CD4-positive, CD25-positive, alpha-beta regulatory T cell (primary cell): Measurements from ENCODE around the gene PDE4D. TPM values are rescaled to one million over a fixed set of nuclear protein-coding genes. Genes with fewer than 3 reads are reported as not detected.

ENCODE experiments used
- ATAC-seq, 2 donors: fragments of 150-1000 bp; cut with Tn5 transposase; one replicate each; pipeline ENCODE4 v1.10.0; 2021; ENCODE audit warnings: low read depth in 2 of 2, moderate number of reproducible peaks in 2 of 2, moderate library complexity in 1 of 2
- DNase-seq, 3 donors: peaks; one replicate each; pipeline versions ENCODE4 v3.0.0 to v3.0.0-alpha.2; 2012 to 2022; ENCODE audit warnings: mixed read lengths in 1 of 3
- H3K27ac ChIP-seq: one replicate; pipeline ENCODE4 v1.7.0; 2013; ENCODE audit warnings: mild to moderate bottlenecking, low read length; ENCODE audit not compliant: insufficient read depth, poor library complexity, severe bottlenecking
- H3K27me3 ChIP-seq: one replicate; pipeline ENCODE4 v1.7.0; 2013; ENCODE audit warnings: low read length; ENCODE audit not compliant: control insufficient read depth, insufficient read depth
- H3K36me3 ChIP-seq: one replicate; pipeline ENCODE4 v1.7.0; 2013; ENCODE audit warnings: mild to moderate bottlenecking, low read length, moderate library complexity; ENCODE audit not compliant: control insufficient read depth, insufficient read depth
- H3K4me1 ChIP-seq: 2 replicates; pipeline ENCODE4 v1.7.0; 2013; ENCODE audit warnings: mild to moderate bottlenecking, low read length; ENCODE audit not compliant: insufficient read depth, control insufficient read depth, poor library complexity, severe bottlenecking
- H3K4me3 ChIP-seq: one replicate; pipeline ENCODE4 v1.7.0; 2013; ENCODE audit warnings: low read depth, mild to moderate bottlenecking, low read length, moderate library complexity
- H3K9me3 ChIP-seq, 2 experiments: 1 replicate in 1 of 2; 2 replicates in 1 of 2; pipeline ENCODE4 v1.7.0; 2013; ENCODE audit warnings: low read length in 2 of 2, mild to moderate bottlenecking in 1 of 2, moderate library complexity in 1 of 2; ENCODE audit not compliant: control insufficient read depth in 2 of 2
- H3K27ac Mint-ChIP-seq, 3 donors: one replicate each; pipeline ENCODE4 v1.8.0; 2020 to 2022; ENCODE audit warnings: mild to moderate bottlenecking in 3 of 3, mixed read lengths in 3 of 3, moderate library complexity in 2 of 3
- H3K27me3 Mint-ChIP-seq: one replicate; pipeline ENCODE4 v1.8.0; 2022; ENCODE audit warnings: mild to moderate bottlenecking, mixed read lengths
- H3K36me3 Mint-ChIP-seq: one replicate; pipeline ENCODE4 v1.8.0; 2020; ENCODE audit warnings: mixed read lengths
- H3K4me1 Mint-ChIP-seq, 4 donors: one replicate each; pipeline ENCODE4 v1.8.0; 2020 to 2022; ENCODE audit warnings: mixed read lengths in 4 of 4, mild to moderate bottlenecking in 1 of 4
- H3K4me3 Mint-ChIP-seq, 4 donors: one replicate each; pipeline ENCODE4 v1.8.0; 2020 to 2022; ENCODE audit warnings: mild to moderate bottlenecking in 4 of 4, mixed read lengths in 4 of 4, moderate library complexity in 3 of 4
- H3K9me3 Mint-ChIP-seq, 7 donors: one replicate each; pipeline ENCODE4 v1.8.0; 2020 to 2022; ENCODE audit warnings: mixed read lengths in 7 of 7, mild to moderate bottlenecking in 3 of 7, moderate library complexity in 2 of 7
- polyA plus RNA-seq, 4 donors: library from polyadenylated mRNA; unstranded; fragments of 300-500 nt; fragmentation: Illumina TruSeq; gene quantifications; one replicate each; pipeline ENCODE4 v1.2.3, GENCODE V29; 2021
- total RNA-seq: library from RNA; stranded (reverse); gene quantifications from one replicate; pipeline ENCODE4 v1.2.3, GENCODE V29; 2022

Gene PDE4D
- total and polyA plus RNA-seq, 5 donors from 2014 or later = 2.1 to 39.9 (median 4.8) TPM

- Mint-ChIP-seq H3K27me3 (no peaks in the 10 kb centered on the region), H3K9me3 (peaks cover 0 to 1% (median 0%) of the 10 kb centered on the region in 7 donors), H3K36me3 (no peaks in the 10 kb centered on the region), H3K27ac (no peak overlapping the region), H3K4me3 (no peak overlapping the region), H3K4me1 (no peaks in the 10 kb centered on the region)
- Histone ChIP-seq H3K27ac (no peak overlapping the region), H3K36me3 (no peaks in the 10 kb centered on the region), H3K4me1 (no peaks in the 10 kb centered on the region), H3K4me3 (no peak overlapping the region), H3K27me3 (no peaks in the 10 kb centered on the region), H3K9me3 (no peaks in the 10 kb centered on the region)
- ATAC-seq (no peak), DNase-seq (no peak)
These were observed 359.8 kb downstream of the PDE4D start for GRCh38 chr5:59533730-59534108.

- no peak overlapping the region for H3K4me3 ChIP-seq
- Mint-ChIP-seq H3K36me3 (no peaks in the 10 kb centered on the region), H3K4me1 (no peaks in the 10 kb centered on the region), H3K4me3 (no peak overlapping the region), H3K27ac (no peak overlapping the region), H3K27me3 (no peaks in the 10 kb centered on the region), H3K9me3 (peaks cover 0 to 2% (median 0%) of the 10 kb centered on the region in 7 donors)
- no peaks in the 10 kb centered on the region for H3K36me3 ChIP-seq
- DNase-seq = no peak
- no peak overlapping the region for H3K27ac ChIP-seq
- ATAC-seq = no peak
- H3K9me3 ChIP-seq = no peaks in the 10 kb centered on the region
- no peaks in the 10 kb centered on the region for H3K4me1 ChIP-seq
- H3K27me3 ChIP-seq = no peaks in the 10 kb centered on the region
These were observed 360.4 kb downstream of the PDE4D start for GRCh38 chr5:59532979-59533729.

- no peak overlapping the region for H3K27ac ChIP-seq
- Mint-ChIP-seq H3K9me3 (peaks cover 0 to 3% (median 0%) of the 10 kb centered on the region in 7 donors), H3K4me3 (no peak overlapping the region), H3K27me3 (no peaks in the 10 kb centered on the region), H3K36me3 (no peaks in the 10 kb centered on the region), H3K27ac (no peak overlapping the region), H3K4me1 (no peaks in the 10 kb centered on the region)
- H3K4me3 ChIP-seq = no peak overlapping the region
- ATAC-seq = no peak
- H3K36me3 ChIP-seq = no peaks in the 10 kb centered on the region
- DNase-seq = no peak
- H3K27me3 ChIP-seq = no peaks in the 10 kb centered on the region
- no peaks in the 10 kb centered on the region for H3K9me3 ChIP-seq
- H3K4me1 ChIP-seq = no peaks in the 10 kb centered on the region
These were observed 364.3 kb downstream of the PDE4D start for GRCh38 chr5:59529239-59529638.

- Histone ChIP-seq H3K27me3 (no peaks in the 10 kb centered on the region), H3K9me3 (no peaks in the 10 kb centered on the region), H3K36me3 (no peaks in the 10 kb centered on the region), H3K4me1 (no peaks in the 10 kb centered on the region), H3K27ac (no peak overlapping the region), H3K4me3 (no peak overlapping the region)
- no peaks in the 10 kb centered on the region for H3K36me3 Mint-ChIP-seq
- no peaks in the 10 kb centered on the region for H3K4me1 Mint-ChIP-seq
- ATAC-seq (no peak), DNase-seq (no peak)
- H3K9me3 Mint-ChIP-seq = peaks cover 0 to 5% (median 3%) of the 10 kb centered on the region in 7 donors
- no peak overlapping the region for H3K4me3 Mint-ChIP-seq
- no peak overlapping the region for H3K27ac Mint-ChIP-seq
- H3K27me3 Mint-ChIP-seq = no peaks in the 10 kb centered on the region
These were observed 365.2 kb downstream of the PDE4D start for GRCh38 chr5:59528202-59528862.

GRCh38 chr5:59525957-59526356 is 367.6 kb downstream of the PDE4D start:
- H3K27me3 Mint-ChIP-seq = no peaks in the 10 kb centered on the region
- no peak for ATAC-seq
- H3K36me3 Mint-ChIP-seq = no peaks in the 10 kb centered on the region
- Histone ChIP-seq H3K27me3 (no peaks in the 10 kb centered on the region), H3K4me1 (no peaks in the 10 kb centered on the region), H3K9me3 (no peaks in the 10 kb centered on the region), H3K4me3 (no peak overlapping the region), H3K27ac (no peak overlapping the region), H3K36me3 (no peaks in the 10 kb centered on the region)
- no peak overlapping the region for H3K4me3 Mint-ChIP-seq
- no peaks in the 10 kb centered on the region for H3K4me1 Mint-ChIP-seq
- peaks cover 0 to 5% (median 3%) of the 10 kb centered on the region in 7 donors for H3K9me3 Mint-ChIP-seq
- no peak overlapping the region for H3K27ac Mint-ChIP-seq
- DNase-seq = no peak

GRCh38 chr5:59525311-59525710 is 368.2 kb downstream of the PDE4D start:
- no peaks in the 10 kb centered on the region for H3K36me3 Mint-ChIP-seq
- H3K4me1 ChIP-seq = no peaks in the 10 kb centered on the region
- H3K9me3 ChIP-seq = no peaks in the 10 kb centered on the region

GRCh38 chr5:59522201-59522831 is 371.2 kb downstream of the PDE4D start:
- no peak for DNase-seq
- no peaks in the 10 kb centered on the region for H3K27me3 ChIP-seq
- ATAC-seq = no peak
- H3K36me3 ChIP-seq = no peaks in the 10 kb centered on the region
- H3K27ac ChIP-seq = no peak overlapping the region
- H3K9me3 ChIP-seq = no peaks in the 10 kb centered on the region
- Mint-ChIP-seq H3K4me3 (no peak overlapping the region), H3K4me1 (no peaks in the 10 kb centered on the region), H3K9me3 (peaks cover 0 to 5% (median 3%) of the 10 kb centered on the region in 7 donors), H3K36me3 (no peaks in the 10 kb centered on the region), H3K27ac (no peak overlapping the region), H3K27me3 (no peaks in the 10 kb centered on the region)
- H3K4me1 ChIP-seq = no peaks in the 10 kb centered on the region
- no peak overlapping the region for H3K4me3 ChIP-seq

More at GRCh38 chr5:59525311-59525710, 368.2 kb downstream of the PDE4D start:
- H3K27me3 ChIP-seq = no peaks in the 10 kb centered on the region
- no peak overlapping the region for H3K27ac ChIP-seq
- Mint-ChIP-seq H3K27ac (no peak overlapping the region), H3K4me3 (no peak overlapping the region), H3K9me3 (peaks cover 0 to 5% (median 3%) of the 10 kb centered on the region in 7 donors), H3K27me3 (no peaks in the 10 kb centered on the region), H3K4me1 (no peaks in the 10 kb centered on the region)
- ATAC-seq (no peak), DNase-seq (no peak)
- H3K36me3 ChIP-seq = no peaks in the 10 kb centered on the region
- no peak overlapping the region for H3K4me3 ChIP-seq
